Stimulated activated CD4-positive, alpha-beta T cell treated with anti-CD3 and anti-CD28 coated beads, TNF-alpha, amount 100 ng/mL, for 4 hours (primary cell): ENCODE measurements around the gene ST6GALNAC1.

ENCODE experiments used
- DNase-seq, 3 experiments: peaks; one replicate each; pipeline ENCODE4 v3.0.0-alpha.2; 2020; ENCODE audit warnings: low read depth in 3 of 3

Gene ST6GALNAC1

GRCh38 chr17:76581515-76581914 is 62.0 kb downstream of the ST6GALNAC1 start:
- DNase-seq = no peak

- DNase-seq = no peak
Observed at GRCh38 chr17:76579281-76579680, 64.3 kb downstream of the ST6GALNAC1 start.

- DNase-seq = no peak
Observed at GRCh38 chr17:76578376-76578775, 65.2 kb downstream of the ST6GALNAC1 start.

GRCh38 chr17:76577876-76578275 is 65.7 kb downstream of the ST6GALNAC1 start:
- no peak for DNase-seq

- no peak for DNase-seq
Observed at GRCh38 chr17:76576189-76576588, 67.4 kb downstream of the ST6GALNAC1 start.

GRCh38 chr17:76575570-76575969 is 68.0 kb downstream of the ST6GALNAC1 start:
- no peak for DNase-seq
